GM19328 (cell line): ENCODE results near the gene ENOX1.
"Not testable (repeated sequence)": the region's sequence is repeated elsewhere in the genome, so short reads cannot be mapped to it uniquely, and the experiment has no call there.

ENCODE experiments used
- ATAC-seq: cut with Tn5 transposase; IDR thresholded peaks from one replicate; pipeline ENCODE4 v1.9.1; 2021; ENCODE audit warnings: mild to moderate bottlenecking, moderate library complexity; ENCODE audit not compliant: unreplicated experiment

The ENOX1 gene

DNA sequence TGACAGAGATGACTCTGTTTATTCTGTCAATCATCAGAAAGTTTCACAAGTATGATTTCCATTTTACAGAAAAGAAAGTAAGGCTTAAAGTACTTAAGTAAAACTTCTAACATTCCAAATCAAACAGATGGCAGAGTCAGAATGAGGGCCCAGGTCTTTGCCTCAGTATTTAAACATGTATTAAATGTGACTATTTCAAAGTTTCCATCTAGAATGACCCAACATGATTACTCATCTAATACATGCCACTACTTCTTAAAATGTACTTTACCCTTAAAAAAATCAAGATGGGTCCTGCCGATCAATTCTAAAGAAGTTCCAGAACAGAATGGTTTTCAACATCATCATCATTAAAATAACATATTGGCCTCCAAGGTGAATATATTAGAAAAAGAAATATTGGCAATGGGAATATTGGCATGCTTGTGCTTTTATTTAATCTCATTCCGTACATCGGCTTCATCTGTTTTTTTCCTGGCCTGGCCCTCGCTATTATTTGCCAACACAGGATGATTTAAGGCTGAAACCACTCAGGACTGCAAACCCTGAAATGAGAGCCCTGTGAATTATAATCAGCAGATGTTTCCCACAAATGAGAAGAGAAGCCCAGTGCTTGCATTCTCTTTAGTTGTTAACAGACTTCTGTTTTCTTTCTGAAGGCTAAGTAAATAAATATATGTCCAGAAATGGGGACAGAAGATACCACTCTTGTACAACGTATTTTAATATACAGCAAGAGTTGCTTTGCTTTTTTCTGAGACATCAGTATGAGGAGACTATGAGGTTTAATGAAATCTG, 423.4 kb downstream of the ENOX1 start:
- ATAC-seq = no peak

DNA sequence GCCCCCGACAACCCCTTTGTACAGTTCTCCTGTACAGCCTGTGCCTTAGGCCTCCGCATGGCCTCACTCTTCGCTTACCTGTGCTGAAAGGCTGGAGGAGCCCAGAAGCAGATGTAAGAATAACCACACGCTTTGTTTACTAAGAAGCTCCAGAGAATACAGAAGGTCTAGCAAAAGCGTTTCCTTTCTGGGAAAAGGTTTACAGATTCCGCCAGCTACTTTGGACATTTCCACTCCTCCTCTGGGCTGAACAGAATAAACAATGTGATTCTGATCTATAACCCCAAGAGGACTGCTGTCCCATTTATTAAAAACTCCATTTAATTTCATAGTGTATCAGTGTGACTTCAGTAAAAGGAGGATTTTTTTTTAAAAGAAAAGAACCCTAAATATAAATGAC, 424.2 kb downstream of the ENOX1 start:
- no peak for ATAC-seq

DNA sequence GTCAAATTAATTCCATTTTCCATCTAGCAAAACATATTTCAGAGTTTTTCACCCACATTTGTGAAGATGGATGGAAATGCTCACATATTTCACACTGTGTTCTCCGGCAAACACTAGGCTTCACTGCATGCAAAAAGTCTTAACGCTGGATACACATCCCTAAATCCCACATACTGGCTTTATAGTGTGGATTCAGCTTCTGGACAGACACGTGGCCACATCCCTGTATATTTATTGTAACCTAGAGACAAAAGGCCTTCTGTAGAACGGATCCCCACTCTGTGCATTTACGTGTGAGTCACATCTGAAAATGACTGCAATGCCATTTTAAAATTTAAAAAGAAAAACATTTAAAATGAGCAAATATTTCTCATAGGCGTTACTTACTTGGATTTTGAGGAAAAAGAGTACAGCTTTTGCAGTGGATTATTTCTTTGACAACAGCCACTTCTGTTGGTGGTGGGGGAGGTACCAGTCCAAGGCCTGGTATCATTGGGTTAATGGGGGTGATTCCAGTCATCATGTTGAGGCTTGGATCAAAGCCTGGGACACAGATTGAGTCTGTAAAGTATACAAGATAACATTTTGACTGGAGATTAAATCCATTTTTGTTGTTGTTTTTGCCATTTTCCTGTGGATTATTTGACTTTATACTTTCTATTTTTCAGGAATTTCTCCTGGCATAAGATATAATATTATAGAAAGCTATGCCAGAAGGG, 425.7 kb downstream of the ENOX1 start:
- ATAC-seq = no peak

DNA sequence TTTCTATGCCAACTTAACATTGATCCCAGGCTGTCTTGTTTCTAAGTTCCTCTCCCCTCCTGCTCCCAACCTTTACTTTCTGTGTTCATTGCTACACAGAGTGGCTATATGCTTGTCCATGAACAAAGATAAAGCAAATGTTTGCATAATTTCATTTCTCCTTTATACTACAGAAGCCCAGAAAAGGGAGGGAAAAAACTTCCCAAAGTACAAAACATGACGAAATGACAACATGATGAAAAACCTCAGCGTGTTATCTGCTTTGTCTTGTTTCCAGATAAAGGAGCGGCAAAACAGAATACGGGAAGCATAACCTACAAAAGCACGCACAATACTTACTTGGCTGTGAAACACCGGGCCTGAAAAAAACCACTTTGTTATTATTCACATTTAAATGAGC, 426.6 kb downstream of the ENOX1 start:
- ATAC-seq = no peak

DNA sequence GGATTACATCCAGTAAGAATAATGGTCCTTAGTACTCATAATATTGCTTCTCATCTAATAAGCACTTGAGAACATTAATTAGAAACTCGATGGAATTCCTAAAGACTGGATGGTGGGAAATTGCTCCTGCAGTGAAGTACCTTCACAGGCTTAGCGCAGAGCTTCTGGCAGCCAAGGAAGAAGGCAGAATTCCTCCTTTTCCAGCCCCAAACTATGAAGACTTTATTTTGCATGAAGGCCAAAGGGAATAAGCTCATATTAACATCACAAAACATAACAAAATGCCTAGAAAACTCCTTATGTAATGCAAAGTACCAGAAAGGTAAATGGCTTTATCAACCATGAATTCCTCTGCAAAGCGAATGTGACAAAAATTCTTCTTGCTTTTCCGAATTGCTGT, 427.2 kb downstream of the ENOX1 start:
- no peak for ATAC-seq

DNA sequence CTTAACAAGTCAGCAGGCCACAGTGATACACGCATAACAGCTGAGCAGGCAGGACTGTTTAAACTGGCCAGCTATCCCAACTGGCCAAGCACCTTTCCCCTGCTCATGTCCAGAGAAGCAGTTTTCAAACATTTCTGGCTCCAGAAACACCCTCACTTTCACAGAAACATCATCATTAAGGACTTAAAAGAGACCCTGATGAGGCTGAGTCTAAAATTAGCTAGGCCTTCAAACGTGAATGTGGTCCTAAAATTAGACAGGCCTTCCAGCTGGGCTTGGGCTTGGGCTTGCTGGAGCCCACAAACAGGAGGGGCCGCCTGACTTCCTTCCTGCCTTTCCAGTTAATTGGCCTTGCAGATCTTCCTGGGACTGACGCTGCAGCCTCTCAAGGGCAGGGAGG, 429.2 kb downstream of the ENOX1 start:
- ATAC-seq = no peak

DNA sequence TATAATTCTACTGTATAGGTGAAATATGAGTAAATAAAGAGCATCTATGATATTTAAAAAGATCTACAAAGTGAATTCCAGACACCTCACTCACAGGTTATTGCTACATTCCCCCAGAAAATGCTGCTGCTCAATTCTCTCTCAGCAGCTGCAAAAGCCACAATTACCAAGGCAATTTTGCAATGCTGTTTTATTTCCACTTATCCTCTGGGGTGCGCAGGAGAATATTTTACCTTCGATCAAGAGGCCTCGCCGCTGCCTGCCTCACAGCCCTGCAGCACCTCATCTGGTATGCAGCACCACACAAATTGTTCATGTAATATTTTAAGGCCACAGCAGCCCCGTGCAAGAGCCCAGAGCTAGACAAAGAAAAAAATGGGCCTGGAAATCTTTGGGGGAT, 430.2 kb downstream of the ENOX1 start:
- ATAC-seq = no peak

DNA sequence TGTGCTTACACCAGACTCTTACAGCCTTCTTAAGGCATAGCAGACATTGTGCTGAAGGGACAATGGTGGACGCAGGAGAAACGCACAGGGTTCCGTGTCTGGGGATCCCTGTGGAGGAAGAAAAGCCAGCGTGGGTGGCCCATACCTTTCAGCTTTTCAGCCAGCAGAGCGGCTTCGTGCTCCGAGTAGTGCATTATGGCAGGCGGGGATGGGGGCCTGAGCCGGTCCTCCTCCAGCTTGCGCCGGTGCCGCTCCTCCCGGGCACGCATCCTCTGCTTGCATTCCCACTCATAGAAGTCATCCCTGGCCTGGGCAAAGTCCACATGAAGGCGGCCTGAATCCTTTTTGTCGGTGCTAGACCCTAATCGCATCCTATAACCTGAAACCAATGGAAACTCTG, 431.0 kb downstream of the ENOX1 start:
- ATAC-seq = no peak

DNA sequence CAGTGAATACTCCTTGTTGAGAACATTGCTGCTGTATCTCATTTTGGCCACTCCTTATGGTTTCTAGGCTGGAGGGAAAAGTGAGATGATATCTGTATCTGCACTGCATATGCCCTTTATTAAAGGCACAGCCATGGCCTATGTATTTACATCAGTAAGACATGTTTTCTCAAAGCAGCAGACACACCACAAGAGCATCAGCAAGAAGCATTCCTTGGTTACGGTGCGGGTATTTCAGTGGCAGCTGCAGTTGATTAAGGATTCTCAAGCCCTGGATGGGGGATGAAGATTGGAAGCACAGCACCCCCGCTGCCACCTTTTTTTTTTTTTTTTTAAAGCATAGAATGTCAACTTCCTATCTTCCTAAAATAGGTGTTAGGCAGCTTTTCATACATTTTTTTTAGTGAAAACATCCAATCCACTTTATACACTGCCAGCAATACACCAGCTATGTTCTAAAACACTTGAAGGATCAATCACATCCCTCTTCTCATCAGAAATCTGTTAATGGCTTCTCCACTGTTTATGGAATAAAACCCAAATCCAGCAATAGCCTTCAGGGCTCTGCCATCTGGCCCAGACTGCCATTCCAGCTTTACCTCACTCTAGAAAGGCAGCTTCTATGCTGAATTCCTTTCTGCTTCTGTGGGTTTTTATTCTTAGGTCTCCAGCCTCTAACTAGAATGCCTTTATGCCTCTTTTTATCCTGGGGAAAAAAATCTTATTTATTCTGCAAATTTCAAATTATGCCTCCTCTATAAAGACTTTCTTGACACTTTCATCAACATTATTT, 432.4 kb downstream of the ENOX1 start:
- ATAC-seq = no peak

DNA sequence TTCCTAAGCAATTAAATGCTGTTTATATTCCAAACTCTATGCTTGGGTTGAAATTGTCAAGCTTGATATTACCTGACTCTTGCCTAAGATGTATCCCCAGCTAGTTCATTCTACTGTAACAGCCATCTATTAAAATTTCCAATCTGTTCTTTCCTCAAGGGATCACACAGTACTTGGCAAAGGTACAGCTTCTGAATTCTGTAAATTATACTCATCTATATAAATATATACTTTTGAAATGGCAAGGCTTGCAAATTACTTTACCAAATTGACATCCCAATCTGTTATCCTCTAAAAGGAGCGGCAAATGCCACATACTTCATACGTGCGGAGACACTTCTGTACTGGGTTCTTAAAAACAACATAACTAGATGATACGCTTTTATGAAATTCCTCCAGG, 433.1 kb downstream of the ENOX1 start:
- ATAC-seq = no peak

DNA sequence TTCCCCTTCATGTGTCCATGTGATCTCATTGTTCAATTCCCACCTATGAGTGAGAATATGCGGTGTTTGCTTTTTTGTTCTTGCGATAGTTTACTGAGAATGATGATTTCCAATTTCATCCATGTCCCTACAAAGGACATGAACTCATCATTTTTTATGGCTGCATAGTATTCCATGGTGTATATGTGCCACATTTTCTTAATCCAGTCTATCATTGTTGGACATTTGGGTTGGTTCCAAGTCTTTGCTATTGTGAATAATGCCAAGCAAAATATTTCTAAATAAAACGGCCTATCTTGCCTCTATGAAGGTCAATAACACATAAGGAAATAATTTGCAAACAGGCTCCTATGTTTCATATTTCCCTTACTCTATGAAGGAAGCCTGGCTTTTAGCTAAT, 435.2 kb downstream of the ENOX1 start:
- ATAC-seq = not testable (repeated sequence)

DNA sequence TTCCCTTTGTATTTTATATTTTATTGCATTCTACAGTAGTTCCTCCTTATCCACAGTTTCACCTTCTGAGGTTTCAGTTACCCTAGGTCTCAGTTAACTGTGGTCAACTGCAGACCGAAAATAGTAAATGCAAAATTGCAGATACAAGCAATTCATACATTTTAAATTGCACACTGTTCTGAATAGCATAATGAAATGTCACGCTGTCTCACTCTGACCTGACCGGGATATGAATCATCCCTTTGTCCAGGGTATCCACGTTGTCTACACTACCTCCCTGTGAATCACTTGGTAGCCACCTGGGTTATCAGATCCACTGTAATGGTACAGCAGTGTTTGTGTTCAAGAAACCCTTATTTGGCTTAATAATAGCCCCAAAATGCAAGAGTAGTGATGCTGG, 438.4 kb downstream of the ENOX1 start:
- no peak for ATAC-seq

DNA sequence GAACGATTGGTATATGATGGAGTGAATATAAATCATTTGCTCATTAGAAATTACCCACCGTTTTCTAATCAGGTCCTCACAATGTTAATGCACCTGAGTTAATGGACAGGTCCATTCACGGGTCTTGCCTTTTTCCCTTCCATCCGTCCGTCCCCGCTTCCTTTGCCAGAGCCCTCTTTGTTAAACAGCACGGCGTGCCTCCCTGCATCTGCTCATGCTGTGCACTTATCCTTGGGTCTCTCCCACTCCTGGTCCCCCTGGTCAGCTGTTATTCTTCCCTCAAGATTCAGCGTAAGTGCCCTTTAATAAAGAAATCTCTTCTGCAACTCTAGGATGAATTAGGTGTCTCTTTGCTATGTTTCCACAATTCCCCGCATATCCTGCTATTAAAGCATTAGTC, 438.9 kb downstream of the ENOX1 start:
- ATAC-seq = no peak

DNA sequence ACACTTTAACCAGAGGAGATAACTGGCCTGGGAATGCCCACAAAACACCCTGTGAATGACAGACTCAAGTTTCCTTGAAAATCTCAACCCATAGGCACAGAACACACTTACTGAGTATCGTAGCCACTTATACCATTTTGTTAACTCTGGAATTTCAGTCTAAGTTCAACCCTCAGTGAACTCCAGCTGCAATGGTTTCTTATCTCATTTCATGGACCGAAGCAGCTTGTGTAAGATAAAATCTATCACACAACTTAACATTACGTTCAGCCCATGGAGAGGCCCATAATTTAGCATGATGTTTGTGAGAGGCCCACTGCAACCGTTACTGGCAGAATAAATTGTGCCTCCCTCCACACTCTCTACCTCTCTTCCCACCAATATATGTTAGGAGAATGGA, 440.3 kb downstream of the ENOX1 start:
- ATAC-seq = no peak

DNA sequence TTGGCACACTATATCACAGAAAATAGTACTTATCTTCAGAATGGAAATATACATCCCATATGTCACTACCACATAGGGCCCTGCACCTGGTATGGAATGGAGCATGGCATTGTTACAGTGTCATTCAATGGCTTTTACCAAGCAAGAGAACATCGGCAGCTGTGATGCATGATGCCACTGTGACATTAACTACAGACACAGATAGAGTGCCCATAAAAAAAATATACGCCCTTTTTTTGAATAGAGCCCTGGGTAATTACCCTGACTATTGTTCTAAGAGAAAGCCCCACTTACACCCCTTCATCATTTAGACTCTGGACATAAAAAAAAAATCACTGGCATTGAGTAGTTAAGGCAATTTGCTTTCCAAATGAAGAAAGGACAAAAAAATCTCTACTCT, 443.1 kb downstream of the ENOX1 start:
- no peak for ATAC-seq

DNA sequence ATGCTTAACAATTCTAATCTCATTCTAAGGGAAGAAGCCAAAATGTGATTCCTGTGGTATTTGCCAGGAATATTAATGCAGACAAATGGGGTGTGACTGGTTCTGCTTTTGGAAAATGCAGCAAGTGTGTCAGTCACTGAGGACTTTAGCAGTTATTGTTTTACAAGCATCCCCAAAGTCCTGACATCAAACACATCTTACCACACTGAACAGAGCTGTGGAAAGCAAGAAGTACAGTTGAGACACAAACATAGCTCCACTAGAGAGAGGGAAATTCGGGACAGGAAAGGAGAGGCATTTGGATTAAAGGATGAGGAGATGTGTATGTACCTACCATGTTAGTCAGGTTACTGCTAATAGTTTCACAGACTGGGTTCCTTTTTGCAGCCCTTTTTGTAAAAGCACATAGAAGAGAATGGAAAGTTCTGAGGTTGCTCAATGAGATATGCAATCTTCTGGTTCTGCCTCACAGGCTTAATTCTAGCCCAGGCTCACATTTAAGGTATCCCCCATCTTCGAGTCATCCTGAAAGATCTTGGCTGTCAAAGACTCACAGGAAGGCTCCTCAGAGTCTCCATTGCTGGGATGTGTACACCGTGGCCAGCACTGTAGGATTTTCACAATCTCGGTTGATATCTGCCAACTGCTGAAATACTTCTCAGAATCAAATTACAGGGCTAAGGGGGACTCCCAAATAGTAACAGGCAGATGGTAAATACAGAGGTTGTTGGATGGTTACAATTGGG, 446.8 kb downstream of the ENOX1 start:
- ATAC-seq = no peak

DNA sequence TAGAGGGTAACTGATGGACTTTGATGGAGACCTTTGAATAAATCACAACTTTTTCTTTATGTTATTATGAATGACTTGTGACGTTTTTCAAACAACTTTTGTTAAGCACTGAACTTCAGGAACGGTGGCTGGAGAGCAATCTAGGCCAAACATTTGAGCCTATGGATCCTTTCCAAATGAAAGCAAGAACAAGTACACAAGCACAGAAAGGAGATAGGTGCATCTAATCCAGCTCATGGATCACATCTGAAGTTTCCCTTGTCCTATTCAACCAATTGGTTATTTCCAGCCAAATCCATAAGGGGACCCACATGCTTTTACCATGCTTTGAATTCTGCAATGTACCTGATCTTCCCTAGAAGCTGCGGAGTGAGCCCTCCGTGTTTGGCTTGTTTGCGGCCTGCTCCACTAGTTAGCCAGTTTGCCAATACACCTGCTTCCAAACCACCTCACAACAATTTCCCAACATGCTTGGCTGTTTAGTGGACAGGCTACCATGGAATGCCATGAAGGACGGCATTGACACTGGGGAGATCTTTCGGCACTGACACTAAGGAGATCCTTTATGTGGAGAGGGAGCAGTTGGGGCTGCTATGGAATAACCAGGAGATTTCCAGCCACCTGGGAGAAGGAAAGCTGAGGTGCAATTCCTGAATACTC, 447.5 kb downstream of the ENOX1 start:
- no peak for ATAC-seq

DNA sequence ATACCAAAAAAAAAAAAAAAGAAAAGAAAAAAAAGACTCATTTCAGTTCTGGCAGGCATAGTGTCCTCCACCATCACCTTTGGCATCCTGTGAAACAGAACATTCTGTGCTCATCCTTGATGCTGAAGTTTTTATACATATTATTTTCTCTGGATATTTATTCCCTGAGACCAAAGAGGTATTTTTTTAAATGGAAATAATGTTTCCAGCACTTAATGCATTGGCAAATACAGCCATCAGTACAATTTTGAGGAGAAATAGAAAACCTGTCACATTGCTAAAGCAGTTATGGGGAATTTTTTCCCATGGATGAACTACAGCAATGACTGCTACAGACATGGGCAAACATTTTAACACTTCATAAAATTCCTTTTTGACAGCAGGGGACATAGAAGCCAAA, 451.0 kb downstream of the ENOX1 start:
- no peak for ATAC-seq

DNA sequence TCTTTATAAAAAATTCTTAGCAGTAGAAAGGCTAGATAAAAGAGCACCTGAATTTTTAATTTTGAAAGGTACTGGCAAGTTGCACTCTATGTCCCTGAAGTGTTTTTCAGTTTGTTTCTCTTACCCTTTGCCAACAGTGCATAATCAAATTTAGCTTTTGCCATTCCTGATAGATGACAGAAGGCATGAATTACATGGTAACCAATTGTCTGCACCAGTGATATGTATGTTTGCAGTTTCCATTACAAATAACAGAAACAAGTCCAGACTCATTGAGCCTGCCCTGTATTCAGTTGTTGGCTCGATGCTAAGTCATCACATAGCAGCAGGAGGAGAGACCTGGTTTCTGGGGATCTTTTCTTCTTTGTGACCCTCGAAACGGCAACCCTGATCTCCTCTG, 453.6 kb downstream of the ENOX1 start:
- no peak for ATAC-seq

DNA sequence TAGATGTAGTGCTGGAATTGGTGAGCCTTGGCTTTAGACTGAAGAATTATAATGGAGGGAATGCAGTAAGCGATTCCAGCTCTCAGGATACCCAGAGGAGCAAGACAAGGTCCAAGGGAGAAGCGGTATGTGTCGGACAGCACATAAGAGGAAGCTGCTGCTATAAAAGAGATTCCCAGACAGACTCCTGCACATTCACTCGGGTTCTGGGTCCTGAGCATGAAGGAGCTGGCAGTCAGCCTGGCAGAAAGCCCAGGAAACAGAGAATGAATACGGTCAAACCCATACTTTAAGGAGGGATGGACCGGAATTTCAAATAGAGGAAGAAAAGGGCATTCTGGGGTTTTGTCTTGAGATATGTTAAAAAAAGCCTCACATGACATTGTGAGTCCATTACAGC, 455.1 kb downstream of the ENOX1 start:
- ATAC-seq = no peak

DNA sequence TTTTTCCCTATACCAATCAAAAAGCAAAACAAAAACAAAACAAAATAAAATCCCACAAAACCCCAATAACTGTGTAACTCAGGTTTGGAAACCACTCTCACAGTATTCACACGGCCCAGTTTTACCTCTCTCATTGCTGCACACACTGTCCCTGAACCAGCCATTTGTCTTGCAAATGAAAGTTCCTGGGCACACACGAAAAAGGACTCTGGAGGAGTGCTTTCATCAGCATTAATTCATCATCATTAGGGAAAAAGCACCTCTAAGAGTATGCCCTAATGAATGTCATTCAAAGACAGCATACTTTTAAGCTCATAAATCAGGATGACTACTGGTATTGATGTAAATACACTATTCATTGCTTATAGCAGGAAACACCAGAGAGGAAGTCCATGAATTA, 457.1 kb downstream of the ENOX1 start:
- no peak for ATAC-seq
